Breast epithelium (tissue), 4 donors: ENCODE results near the gene NFE2L2. TPM values are rescaled to one million over a fixed set of nuclear protein-coding genes. Genes with fewer than 3 reads are reported as not detected.

Experiments
- DNase-seq, 2 donors: peaks; one replicate each; pipeline ENCODE4 v3.0.0-alpha.2; 2019; ENCODE audit warnings: low spot score in 2 of 2
- H3K27ac ChIP-seq, 2 donors: fragments of 200-600 bp; sonication (generic) in 1 of 2; one replicate each; pipeline ENCODE4 v1.5.1; 2016 to 2019; ENCODE audit warnings: mild to moderate bottlenecking in 1 of 2
- H3K27me3 ChIP-seq, 2 donors: fragments of 200-600 bp; sonication (generic) in 1 of 2; one replicate each; pipeline versions ENCODE4 v1.5.1 to v1.6.0; 2017 to 2019; ENCODE audit warnings: control low read depth in 1 of 2, mild to moderate bottlenecking in 1 of 2
- H3K36me3 ChIP-seq: fragments of 200-600 bp; one replicate; pipeline ENCODE4 v1.5.1; 2019
- H3K4me1 ChIP-seq, 2 donors: fragments of 200-600 bp; sonication (generic); one replicate each; pipeline ENCODE4 v1.5.1; 2016 to 2019; ENCODE audit warnings: control low read depth in 1 of 2
- H3K4me3 ChIP-seq, 3 donors: fragments of 200-600 bp; sonication (generic); 1 replicate in 2 of 3; 2 replicates in 1 of 3; pipeline ENCODE4 v1.5.1; 2016 to 2019; ENCODE audit warnings: mild to moderate bottlenecking in 3 of 3, moderate library complexity in 2 of 3
- H3K9me3 ChIP-seq, 2 donors: fragments of 200-600 bp; sonication (generic) in 1 of 2; one replicate each; pipeline ENCODE4 v1.5.1; 2016 to 2019; ENCODE audit warnings: control low read depth in 1 of 2
- POLR2A ChIP-seq: fragments of 450-650 bp; IDR thresholded peaks from one replicate; pipeline ENCODE4 v1.6.1; 2016; ENCODE audit warnings: antibody characterized with exemption, mild to moderate bottlenecking, moderate library complexity
- POLR2AphosphoS5 ChIP-seq, 3 donors: sonication (generic); formaldehyde crosslinking; IDR thresholded peaks; one replicate each; pipeline ENCODE4 v1.6.1; 2017; ENCODE audit warnings: antibody characterized with exemption in 3 of 3
- intact Hi-C: fragments of 100-400 bp; cut with DNase I; formaldehyde crosslinking; loops from one replicate; pipeline ENCODE4 v1.15.1; 2023; ENCODE audit warnings: low total_unique reads
- total RNA-seq, 3 donors: library from RNA; depleted of rRNA; stranded (reverse); fragments of >200 nt; gene quantifications; one replicate each; pipeline ENCODE4 v1.1.0, GENCODE V29; 2016
- TF ChIP-seq, protein P1 (sequence below), 3 donors: fragments of 450-650 bp; IDR thresholded peaks; one replicate each; pipeline ENCODE4 v1.5.1; 2016 to 2017; ENCODE audit warnings: antibody characterized with exemption in 3 of 3, mild to moderate bottlenecking in 3 of 3, moderate library complexity in 3 of 3

Gene NFE2L2
- total RNA-seq, 3 donors from 2014 or later: 63.8 to 133 (median 124) TPM

DNA sequence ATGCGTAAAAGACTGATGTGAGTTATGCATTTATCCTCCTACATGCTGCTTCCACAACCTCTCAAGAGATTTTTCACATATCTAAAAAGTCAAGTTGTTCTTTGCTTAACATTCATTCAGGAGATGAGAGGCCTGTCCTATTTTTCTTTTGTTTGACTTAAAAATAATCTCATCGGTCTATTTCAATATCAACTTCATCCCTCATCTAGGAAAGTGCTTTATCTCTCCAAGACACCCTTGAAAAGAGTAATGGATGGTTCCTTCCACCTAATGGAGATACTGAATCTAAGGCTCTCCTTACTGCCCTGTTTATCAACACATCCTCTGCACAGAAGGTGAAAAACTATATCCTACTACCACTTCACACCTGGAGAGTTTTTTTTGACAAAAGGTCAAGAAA, 2.4 kb downstream of the NFE2L2 start:
- H3K27me3 ChIP-seq: no peaks in the 10 kb centered on the region
- H3K4me1 ChIP-seq: peaks cover 0 to 19% of the 10 kb centered on the region in 2 donors
- TF ChIP-seq POLR2AphosphoS5 (IDR thresholded peaks at IDR 0.05): no peak
- TF ChIP-seq, protein P1, sequence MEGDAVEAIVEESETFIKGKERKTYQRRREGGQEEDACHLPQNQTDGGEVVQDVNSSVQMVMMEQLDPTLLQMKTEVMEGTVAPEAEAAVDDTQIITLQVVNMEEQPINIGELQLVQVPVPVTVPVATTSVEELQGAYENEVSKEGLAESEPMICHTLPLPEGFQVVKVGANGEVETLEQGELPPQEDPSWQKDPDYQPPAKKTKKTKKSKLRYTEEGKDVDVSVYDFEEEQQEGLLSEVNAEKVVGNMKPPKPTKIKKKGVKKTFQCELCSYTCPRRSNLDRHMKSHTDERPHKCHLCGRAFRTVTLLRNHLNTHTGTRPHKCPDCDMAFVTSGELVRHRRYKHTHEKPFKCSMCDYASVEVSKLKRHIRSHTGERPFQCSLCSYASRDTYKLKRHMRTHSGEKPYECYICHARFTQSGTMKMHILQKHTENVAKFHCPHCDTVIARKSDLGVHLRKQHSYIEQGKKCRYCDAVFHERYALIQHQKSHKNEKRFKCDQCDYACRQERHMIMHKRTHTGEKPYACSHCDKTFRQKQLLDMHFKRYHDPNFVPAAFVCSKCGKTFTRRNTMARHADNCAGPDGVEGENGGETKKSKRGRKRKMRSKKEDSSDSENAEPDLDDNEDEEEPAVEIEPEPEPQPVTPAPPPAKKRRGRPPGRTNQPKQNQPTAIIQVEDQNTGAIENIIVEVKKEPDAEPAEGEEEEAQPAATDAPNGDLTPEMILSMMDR (IDR thresholded peaks at IDR 0.05): no peak
- TF ChIP-seq POLR2A: no peak
- no peaks in the 10 kb centered on the region for H3K9me3 ChIP-seq
- intact Hi-C loops: loop anchor here (1.0 kb wide), 1 partner anchor 15 kb away; no protein-coding TSS in a partner anchor
- peak overlapping the region; percentile 75 to 99 (median 98) for H3K4me3 ChIP-seq
- H3K36me3 ChIP-seq: no peaks in the 10 kb centered on the region
- DNase-seq: no peak
- H3K27ac ChIP-seq: peak overlapping the region; percentile 100

DNA sequence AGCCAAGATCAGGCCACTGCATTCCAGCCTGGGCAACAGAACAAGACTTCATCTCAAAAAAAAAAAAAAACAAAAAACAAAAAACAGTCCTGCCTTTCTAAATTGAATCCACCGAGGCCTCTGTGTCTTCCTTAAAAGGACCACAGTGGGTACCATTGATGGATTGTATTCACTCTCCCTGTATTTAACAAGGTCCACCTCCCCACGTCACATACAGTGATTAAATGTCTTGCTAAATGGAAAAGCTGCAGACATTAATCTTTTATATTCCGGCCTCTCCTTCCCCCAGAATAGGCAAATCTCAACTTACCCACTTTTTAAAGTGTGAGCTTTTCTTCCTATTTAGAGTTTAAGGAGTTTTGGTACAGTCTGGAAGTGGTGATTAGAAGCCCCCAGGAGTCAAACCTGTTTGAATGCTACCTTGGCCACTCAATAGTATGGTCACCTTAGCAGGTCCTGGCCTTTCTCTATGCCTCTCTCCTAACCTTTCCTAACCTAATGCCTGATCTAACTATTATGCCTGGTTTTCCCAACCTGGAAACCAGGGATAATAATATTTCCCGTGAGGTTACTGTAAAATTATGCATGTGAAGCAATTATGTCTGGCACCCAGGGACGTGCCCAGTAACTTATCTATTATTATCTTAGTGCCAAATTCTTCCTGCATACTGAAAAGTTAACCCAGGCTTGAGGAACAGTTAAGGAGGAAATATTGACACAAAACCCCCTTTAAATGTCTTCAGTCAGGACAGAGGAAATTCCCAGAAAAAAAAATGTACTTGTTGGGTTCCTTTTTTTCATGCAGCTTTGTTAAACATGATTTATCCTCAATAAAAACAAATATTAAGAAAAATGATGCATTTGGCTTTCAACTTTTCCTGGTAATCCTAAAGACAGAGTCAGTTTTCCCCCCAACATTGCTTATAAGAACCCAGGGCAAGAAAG, 3.1 kb downstream of the NFE2L2 start:
- H3K36me3 ChIP-seq: no peaks in the 10 kb centered on the region
- TF ChIP-seq POLR2A: no peak
- TF ChIP-seq POLR2AphosphoS5 (IDR thresholded peaks at IDR 0.05): no peak
- TF ChIP-seq, protein P1 (IDR thresholded peaks at IDR 0.05): no peak
- no peaks in the 10 kb centered on the region for H3K9me3 ChIP-seq
- DNase-seq: no peak
- H3K4me3 ChIP-seq: peak overlapping the region; percentile 75 to 99 (median 98)
- H3K27me3 ChIP-seq: no peaks in the 10 kb centered on the region
- peak overlapping the region; percentile 100 for H3K27ac ChIP-seq
- H3K4me1 ChIP-seq: peaks cover 3 to 20% of the 10 kb centered on the region in 2 donors
- intact Hi-C loops: loop anchor here (1.0 kb wide), 1 partner anchor 14 kb away; no protein-coding TSS in a partner anchor

DNA sequence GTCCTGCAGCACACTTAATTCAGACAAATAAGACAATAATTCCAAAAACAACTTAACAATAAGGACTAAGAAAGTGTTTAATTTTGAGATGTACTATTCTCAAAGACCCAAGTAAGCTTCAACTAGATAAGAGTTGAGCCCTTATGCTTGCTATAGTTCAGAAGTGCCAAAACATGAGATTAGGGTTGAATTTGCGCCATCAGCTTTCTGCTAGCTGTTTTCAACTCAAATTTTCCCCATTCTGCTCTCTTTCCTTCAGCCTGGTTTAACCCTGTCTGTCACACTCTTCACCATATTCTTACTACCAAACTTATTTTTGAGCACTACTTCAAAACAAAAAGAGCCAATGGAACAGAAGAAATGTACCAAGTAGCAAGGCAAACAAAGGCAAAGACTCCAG, 4.1 kb downstream of the NFE2L2 start:
- TF ChIP-seq, protein P1 (IDR thresholded peaks at IDR 0.05): no peak
- TF ChIP-seq POLR2AphosphoS5 (IDR thresholded peaks at IDR 0.05): no peak
- no peak for TF ChIP-seq POLR2A
- Histone ChIP-seq H3K27me3 (no peaks in the 10 kb centered on the region), H3K27ac (peak overlapping the region; percentile 13 to 100), H3K4me3 (peak overlapping the region in 2 of 3 donors; percentile 75 to 99), H3K4me1 (peaks cover 3 to 27% of the 10 kb centered on the region in 2 donors), H3K9me3 (no peaks in the 10 kb centered on the region), H3K36me3 (no peaks in the 10 kb centered on the region)
- intact Hi-C loops: no loop called here
- DNase-seq: no peak

DNA sequence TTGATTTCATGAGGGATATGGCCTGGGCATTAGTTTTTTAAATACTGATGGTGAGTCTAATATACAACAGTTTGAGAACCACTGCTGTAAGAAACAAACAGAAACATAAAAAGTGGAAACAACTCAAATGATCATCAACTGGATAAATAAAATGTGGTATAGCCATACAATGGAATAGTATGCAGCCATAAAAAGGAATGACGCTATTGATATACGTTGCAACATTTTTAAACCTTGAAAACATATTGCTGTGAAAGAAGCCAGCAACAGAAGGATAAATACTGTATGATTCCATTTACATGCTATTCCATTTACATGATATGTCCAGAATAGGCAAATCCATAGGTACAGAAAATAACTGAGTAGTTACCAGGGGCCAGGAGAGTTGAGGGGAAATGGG, 6.5 kb downstream of the NFE2L2 start:
- Histone ChIP-seq H3K4me3 (no peak overlapping the region), H3K4me1 (peaks cover 3 to 33% of the 10 kb centered on the region in 2 donors), H3K36me3 (no peaks in the 10 kb centered on the region), H3K9me3 (no peaks in the 10 kb centered on the region), H3K27me3 (no peaks in the 10 kb centered on the region), H3K27ac (peak overlapping the region; percentile 70 to 84)
- intact Hi-C loops: no loop called here
- no peak for DNase-seq
- TF ChIP-seq POLR2AphosphoS5 (IDR thresholded peaks at IDR 0.05) (no peak), POLR2A (no peak)
- TF ChIP-seq, protein P1 (IDR thresholded peaks at IDR 0.05): no peak

DNA sequence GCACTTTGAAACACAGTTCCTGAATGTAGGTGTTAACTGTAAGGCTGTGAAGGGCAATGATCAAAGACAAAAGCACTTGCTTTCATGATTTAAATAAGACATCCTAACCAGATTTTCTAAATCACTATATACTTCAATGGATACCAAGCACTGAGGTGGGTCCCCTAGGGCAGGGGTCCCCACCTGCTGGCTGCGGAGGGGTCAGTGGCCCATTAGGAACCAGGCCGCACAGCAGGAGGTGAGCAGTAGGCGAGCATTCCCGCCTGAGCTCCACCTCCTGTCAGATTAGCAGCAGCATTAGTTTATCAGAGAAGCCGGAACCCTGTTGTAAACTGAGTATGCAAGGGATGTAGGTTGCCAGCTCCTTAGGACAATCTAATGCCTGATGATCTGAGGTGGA, 7.1 kb downstream of the NFE2L2 start:
- H3K27me3 ChIP-seq: no peaks in the 10 kb centered on the region
- intact Hi-C loops: no loop called here
- peaks cover 3 to 33% of the 10 kb centered on the region in 2 donors for H3K4me1 ChIP-seq
- no peaks in the 10 kb centered on the region for H3K9me3 ChIP-seq
- TF ChIP-seq, protein P1 (IDR thresholded peaks at IDR 0.05): no peak
- TF ChIP-seq POLR2AphosphoS5 (IDR thresholded peaks at IDR 0.05) (no peak), POLR2A (no peak)
- peak overlapping the region in 1 of 3 donors; percentile 39 for H3K4me3 ChIP-seq
- no peak for DNase-seq
- peak overlapping the region; percentile 70 to 84 for H3K27ac ChIP-seq
- no peaks in the 10 kb centered on the region for H3K36me3 ChIP-seq
